H1 (cell line): ENCODE measurements around the gene HES5. TPM values are rescaled to one million over a fixed set of nuclear protein-coding genes. Genes with fewer than 3 reads are reported as not detected.

ENCODE experiments used
- CTCF ChIA-PET: fragments of 300-600 bp; sonication (Branson Sonifier 250); formaldehyde crosslinking; loops from one replicate; lab custom pipeline; 2021; ENCODE audit not compliant: partially characterized antibody; lab: Charles Lee
- POLR2A ChIA-PET: fragments of 300-600 bp; sonication (Branson Sonifier 250); formaldehyde crosslinking; loops from one replicate; lab custom pipeline; 2021; ENCODE audit warnings: inconsistent platforms; ENCODE audit not compliant: partially characterized antibody; lab: Charles Lee
- DNase-seq, 2 experiments: peaks; one replicate each; pipeline versions ENCODE4 v3.0.0 to v3.0.0-alpha.2; 2010 to 2022; ENCODE audit warnings: low spot score in 2 of 2, low read depth in 1 of 2, mixed read lengths in 1 of 2
- FAIRE-seq: peaks from 2 replicates; lab custom pipeline; 2011; peaks lifted over from hg19 to GRCh38; lab: Jason Lieb, UNC
- H2AFZ ChIP-seq: 2 replicates; pipeline ENCODE4 v1.8.1; 2012; ENCODE audit warnings: low read length, inconsistent platforms
- H2AK5ac ChIP-seq: 2 replicates; pipeline ENCODE4 v1.6.1; 2013; ENCODE audit warnings: low read depth, low read length
- H2BK120ac ChIP-seq: replicated peaks from 2 replicates; pipeline ENCODE3; 2013; ENCODE audit warnings: low read depth, low read length, inconsistent platforms
- H2BK12ac ChIP-seq: 2 replicates; pipeline ENCODE4 v1.6.1; 2013; ENCODE audit warnings: low read depth, low read length
- H2BK15ac ChIP-seq: 2 replicates; pipeline ENCODE4 v1.6.1; 2013; ENCODE audit warnings: low read length
- H2BK20ac ChIP-seq: 2 replicates; pipeline ENCODE4 v1.6.1; 2013; ENCODE audit warnings: low read length
- H2BK5ac ChIP-seq: 2 replicates; pipeline ENCODE4 v1.6.1; 2013; ENCODE audit warnings: low read depth, low read length
- H3K14ac ChIP-seq: 2 replicates; pipeline ENCODE4 v1.6.1; 2013; ENCODE audit warnings: inconsistent platforms; ENCODE audit not compliant: insufficient read length
- H3K18ac ChIP-seq: 2 replicates; pipeline ENCODE4 v1.6.1; 2013; ENCODE audit warnings: low read length; ENCODE audit errors: extremely low read depth
- H3K23ac ChIP-seq: 2 replicates; pipeline ENCODE4 v1.6.1; 2013; ENCODE audit warnings: inconsistent platforms; ENCODE audit not compliant: insufficient read length
- H3K23me2 ChIP-seq: 2 replicates; pipeline ENCODE4 v1.6.1; 2013; ENCODE audit warnings: low read depth, low read length
- H3K27ac ChIP-seq: 2 replicates; pipeline ENCODE4 v1.6.1; 2011; ENCODE audit warnings: low read depth, low read length, inconsistent platforms
- H3K27me3 ChIP-seq, 4 experiments: replicated peaks in 1 of 4; 1 replicate in 1 of 4; 2 replicates in 3 of 4; pipeline versions ENCODE4 v1.6.1 to v1.8.1; 2011 to 2013; ENCODE audit warnings: low read length in 3 of 4, mild to moderate bottlenecking in 3 of 4, inconsistent platforms in 2 of 4, mixed read lengths in 2 of 4, moderate library complexity in 1 of 4; ENCODE audit not compliant: control insufficient read depth in 3 of 4, insufficient read depth in 3 of 4; ENCODE audit errors: extremely low read depth in 1 of 4
- H3K36me3 ChIP-seq, 4 experiments: 2 replicates each; pipeline versions ENCODE4 v1.6.1 to v1.8.1; 2011 to 2013; ENCODE audit warnings: mild to moderate bottlenecking in 4 of 4, low read length in 3 of 4, moderate library complexity in 2 of 4, control low read depth in 1 of 4, inconsistent platforms in 1 of 4; ENCODE audit not compliant: insufficient read depth in 4 of 4, control insufficient read depth in 2 of 4
- H3K4ac ChIP-seq: replicated peaks from 2 replicates; pipeline ENCODE3; 2013; ENCODE audit warnings: low read length, low read depth, mixed read lengths, inconsistent platforms; ENCODE audit not compliant: insufficient read length
- H3K4me1 ChIP-seq, 4 experiments: replicated peaks in 1 of 4; 1 replicate in 1 of 4; 2 replicates in 3 of 4; pipeline versions ENCODE4 v1.6.1 to v1.8.1; 2011 to 2013; ENCODE audit warnings: low read length in 3 of 4, inconsistent platforms in 2 of 4, mixed read lengths in 1 of 4; ENCODE audit not compliant: insufficient read depth in 4 of 4, control insufficient read depth in 3 of 4
- H3K4me2 ChIP-seq, 2 experiments: 2 replicates each; pipeline versions ENCODE4 v1.6.1 to v1.8.1; 2011 to 2013; ENCODE audit warnings: low read depth in 2 of 2, low read length in 2 of 2, control low read depth in 1 of 2, inconsistent platforms in 1 of 2, mild to moderate bottlenecking in 1 of 2; ENCODE audit not compliant: insufficient read depth in 1 of 2
- H3K4me3 ChIP-seq, 4 experiments: fragments of 200-600, 300-600 bp in 1 of 4; sonication (generic), shearing (Covaris generic), sonication (Bioruptor Twin) in 1 of 4; 2 replicates each; pipeline versions ENCODE4 v1.5.1 to v1.8.1; 2011 to 2016; ENCODE audit warnings: low read length in 4 of 4, low read depth in 3 of 4, control low read depth in 2 of 4, inconsistent platforms in 2 of 4, mild to moderate bottlenecking in 2 of 4, mixed read lengths in 1 of 4, moderate library complexity in 1 of 4; ENCODE audit not compliant: insufficient read depth in 2 of 4; ENCODE audit errors: extremely low read depth in 1 of 4
- H3K56ac ChIP-seq: replicated peaks from 2 replicates; pipeline ENCODE3; 2013; ENCODE audit warnings: low read depth, mild to moderate bottlenecking, mixed read lengths, low read length, inconsistent platforms; ENCODE audit not compliant: insufficient read length
- H3K79me1 ChIP-seq: 2 replicates; pipeline ENCODE4 v1.6.1; 2013; ENCODE audit warnings: low read depth, low read length, control low read depth
- H3K79me2 ChIP-seq, 2 experiments: 2 replicates each; pipeline versions ENCODE4 v1.6.1 to v1.8.1; 2012 to 2013; ENCODE audit warnings: low read length in 2 of 2, mild to moderate bottlenecking in 2 of 2, inconsistent platforms in 1 of 2; ENCODE audit not compliant: insufficient read depth in 2 of 2, control insufficient read depth in 1 of 2
- H3K9ac ChIP-seq, 4 experiments: replicated peaks in 1 of 4; 1 replicate in 1 of 4; 2 replicates in 3 of 4; pipeline versions ENCODE4 v1.6.1 to v1.8.1; 2011 to 2013; ENCODE audit warnings: low read depth in 3 of 4, low read length in 3 of 4, control low read depth in 2 of 4, mild to moderate bottlenecking in 2 of 4, moderate library complexity in 2 of 4, inconsistent platforms in 1 of 4; ENCODE audit errors: extremely low read depth in 1 of 4
- H3K9me3 ChIP-seq, 2 experiments: 2 replicates each; pipeline versions ENCODE4 v1.6.1 to v1.8.1; 2012 to 2013; ENCODE audit warnings: mild to moderate bottlenecking in 2 of 2, moderate library complexity in 2 of 2, control low read depth in 1 of 2, inconsistent platforms in 1 of 2, low read depth in 1 of 2, low read length in 1 of 2, mixed read lengths in 1 of 2; ENCODE audit not compliant: insufficient read depth in 2 of 2
- H4K20me1 ChIP-seq, 2 experiments: replicated peaks in 1 of 2; 2 replicates each; pipeline versions ENCODE3 to v1.8.1; 2011 to 2013; ENCODE audit warnings: inconsistent platforms in 2 of 2, low read length in 2 of 2, mild to moderate bottlenecking in 1 of 2; ENCODE audit not compliant: insufficient read depth in 2 of 2, control insufficient read depth in 1 of 2
- H4K5ac ChIP-seq: 2 replicates; pipeline ENCODE4 v1.6.1; 2013; ENCODE audit warnings: low read length, low read depth, mixed read lengths, inconsistent platforms; ENCODE audit not compliant: insufficient read length
- H4K8ac ChIP-seq: 2 replicates; pipeline ENCODE4 v1.8.0; 2013; ENCODE audit warnings: mild to moderate bottlenecking, moderate library complexity, low read length, inconsistent platforms; ENCODE audit not compliant: insufficient read depth; ENCODE audit errors: extremely low read depth
- H4K91ac ChIP-seq: replicated peaks from 2 replicates; pipeline ENCODE3; 2013; ENCODE audit warnings: low read length, mixed read lengths, inconsistent platforms; ENCODE audit not compliant: insufficient read length
- ATF3 ChIP-seq: IDR thresholded peaks from 2 replicates; pipeline ENCODE4 v1.6.1; 2011; ENCODE audit warnings: low read depth, mild to moderate bottlenecking, low read length; ENCODE audit not compliant: insufficient read depth
- CREB1 ChIP-seq: IDR thresholded peaks from 2 replicates; pipeline ENCODE4 v1.6.1; 2012; ENCODE audit warnings: inconsistent platforms
- KDM5A ChIP-seq: fragments of 200-600 bp; IDR thresholded peaks from 2 replicates; pipeline ENCODE4 v1.7.1; 2012; ENCODE audit warnings: mild to moderate bottlenecking, low read length, inconsistent platforms, mixed read lengths
- NANOG ChIP-seq: IDR thresholded peaks from 2 replicates; pipeline ENCODE4 v1.6.1; 2011; ENCODE audit warnings: low read length, low read depth, mild to moderate bottlenecking, inconsistent platforms; ENCODE audit not compliant: insufficient read depth, poor library complexity, severe bottlenecking
- RFX5 ChIP-seq: IDR thresholded peaks from 2 replicates; pipeline ENCODE4 v1.6.1; 2011; ENCODE audit warnings: low read depth, low read length, improper control_type of control experiment, borderline replicate concordance
- TEAD4 ChIP-seq: IDR thresholded peaks from 2 replicates; pipeline ENCODE4 v1.6.1; 2012; ENCODE audit warnings: low read depth, low read length, inconsistent platforms, mixed read lengths
- WGBS, 2 experiments: shearing (Covaris generic) in 1 of 2; methylation state at CpG; one replicate each; pipeline versions ENCODE4 v1.1.6 to v1.1.7; 2013 to 2015; ENCODE audit warnings: low lambda C conversion rate in 2 of 2, mixed read lengths in 2 of 2, inconsistent platforms in 1 of 2, low coverage in 1 of 2, missing lambda C conversion rate in 1 of 2; ENCODE audit not compliant: insufficient replicate concordance in 2 of 2, insufficient coverage in 1 of 2, insufficient read length in 1 of 2; ENCODE audit errors: extremely low coverage in 1 of 2, missing lambda C conversion rate in 1 of 2; 5-methylcytosine and 5-hydroxymethylcytosine counted together
- polyA plus RNA-seq, 7 experiments: library from polyadenylated mRNA; depleted of rRNA in 3 of 7; stranded (reverse) in 5 of 7; unstranded in 2 of 7; fragments of >200 nt in 5 of 7; fragments of 200-250 nt in 2 of 7; gene quantifications; 1 replicate in 5 of 7; 2 replicates in 1 of 7; 4 replicates in 1 of 7; pipeline versions ENCODE4 v1.2.1 to v1.2.3, GENCODE V29; 2011 to 2013; ENCODE audit warnings: missing spikeins in 2 of 7, mixed read lengths in 2 of 7
- total RNA-seq: library from RNA; stranded (reverse); fragmentation: NEBNext Ultra II Directional; extraction: Animal tissue kit (Norgen Biotek cat#: 25700); gene quantifications from 2 replicates; pipeline ENCODE4 v1.2.1, GENCODE V29; 2021

Gene HES5
- total and polyA plus RNA-seq, 2 of the 8 experiments (the other 6 are each of a cell fraction or from before 2014, with no cell fraction given): 0.22 TPM; not detected in 1

GRCh38 chr1:2578758-2579118 is 48.7 kb upstream of the HES5 start:
- Histone ChIP-seq H2BK15ac (no peak overlapping the region), H3K4me2 (no peak overlapping the region), H3K18ac (no peak overlapping the region), H3K4me3 (no peak overlapping the region), H3K23ac (no peak overlapping the region), H2BK120ac (no peak overlapping the region), H2AFZ (no peak overlapping the region), H2AK5ac (no peak overlapping the region), H3K4me1 (peaks cover 0 to 9% (median 3%) of the 10 kb centered on the region in 4 experiments; a peak in 4 of 7 replicates), H3K79me1 (no peaks in the 10 kb centered on the region), H3K79me2 (no peaks in the 10 kb centered on the region), H4K8ac (no peak overlapping the region), H4K20me1 (no peaks in the 10 kb centered on the region), H2BK5ac (no peak overlapping the region), H3K23me2 (no peaks in the 10 kb centered on the region), H2BK20ac (no peak overlapping the region), H3K27me3 (no peaks in the 10 kb centered on the region), H4K5ac (no peak overlapping the region), H3K9me3 (peaks cover under 1 to 1% of the 10 kb centered on the region in 2 experiments; a peak in 2 of 4 replicates), H3K9ac (no peak overlapping the region), H4K91ac (no peak overlapping the region), H3K4ac (no peak overlapping the region), H3K27ac (no peak overlapping the region), H2BK12ac (no peak overlapping the region), H3K14ac (no peak overlapping the region), H3K56ac (peak overlapping the region; percentile 16), H3K36me3 (no peaks in the 10 kb centered on the region)
- TF ChIP-seq ATF3 (no peak), KDM5A (no peak), TEAD4 (no peak), CREB1 (no peak), NANOG (no peak), RFX5 (no peak)
- ChIA-PET POLR2A (no interaction called here), CTCF (interaction anchor here (0.7 to 3.0 kb wide), 5 partner anchors 9 to 839 kb away, joined by 3 to 10 read pairs (median 3); no protein-coding TSS in a partner anchor)
- FAIRE-seq: no peak
- DNase-seq: no peak
- 90% methylated on average over 3 of the region's 4 CpGs; no CpG with 5 or more reads in 1 of the 2 experiments for WGBS, 2 experiments
